Measurements from ENCODE around the gene PMPCB.

DNA sequence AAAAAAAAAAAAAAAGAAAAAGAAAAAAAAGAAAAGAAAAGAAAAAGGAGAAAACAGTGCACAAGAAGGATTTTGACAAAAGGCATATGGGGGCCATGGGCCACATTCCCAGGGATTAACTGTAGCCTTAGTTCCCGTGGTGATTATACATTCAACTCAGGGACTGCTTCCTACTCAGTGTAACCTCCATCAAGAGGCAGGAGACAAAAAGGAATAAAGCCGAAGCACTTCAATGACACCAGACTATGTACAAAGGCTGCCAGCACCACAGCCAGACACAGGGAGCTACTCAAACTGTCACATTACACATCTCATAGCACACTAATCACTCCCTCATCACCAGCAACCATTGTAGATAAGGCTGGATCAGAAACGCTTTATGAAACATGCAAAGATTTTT is 5.1 kb upstream of the PMPCB start:
- TF ChIP-seq, protein P1, sequence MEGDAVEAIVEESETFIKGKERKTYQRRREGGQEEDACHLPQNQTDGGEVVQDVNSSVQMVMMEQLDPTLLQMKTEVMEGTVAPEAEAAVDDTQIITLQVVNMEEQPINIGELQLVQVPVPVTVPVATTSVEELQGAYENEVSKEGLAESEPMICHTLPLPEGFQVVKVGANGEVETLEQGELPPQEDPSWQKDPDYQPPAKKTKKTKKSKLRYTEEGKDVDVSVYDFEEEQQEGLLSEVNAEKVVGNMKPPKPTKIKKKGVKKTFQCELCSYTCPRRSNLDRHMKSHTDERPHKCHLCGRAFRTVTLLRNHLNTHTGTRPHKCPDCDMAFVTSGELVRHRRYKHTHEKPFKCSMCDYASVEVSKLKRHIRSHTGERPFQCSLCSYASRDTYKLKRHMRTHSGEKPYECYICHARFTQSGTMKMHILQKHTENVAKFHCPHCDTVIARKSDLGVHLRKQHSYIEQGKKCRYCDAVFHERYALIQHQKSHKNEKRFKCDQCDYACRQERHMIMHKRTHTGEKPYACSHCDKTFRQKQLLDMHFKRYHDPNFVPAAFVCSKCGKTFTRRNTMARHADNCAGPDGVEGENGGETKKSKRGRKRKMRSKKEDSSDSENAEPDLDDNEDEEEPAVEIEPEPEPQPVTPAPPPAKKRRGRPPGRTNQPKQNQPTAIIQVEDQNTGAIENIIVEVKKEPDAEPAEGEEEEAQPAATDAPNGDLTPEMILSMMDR (IDR thresholded peaks at IDR 0.05) = no peak
- no peak for TF ChIP-seq EZH2phosphoT487 (IDR thresholded peaks at IDR 0.05)

Data from neural progenitor cell (in vitro differentiated cells).